Amygdala (tissue), 56 donors: ENCODE results near the gene LRCH1.
A peak's percentile ranks its signal among the peaks of the same experiment; 100 is the strongest.

Source experiments
- DNase-seq, 56 donors: peaks; one replicate each; lab custom pipeline; 2025; lab: John Stamatoyannopoulos, UW

The LRCH1 gene

DNA sequence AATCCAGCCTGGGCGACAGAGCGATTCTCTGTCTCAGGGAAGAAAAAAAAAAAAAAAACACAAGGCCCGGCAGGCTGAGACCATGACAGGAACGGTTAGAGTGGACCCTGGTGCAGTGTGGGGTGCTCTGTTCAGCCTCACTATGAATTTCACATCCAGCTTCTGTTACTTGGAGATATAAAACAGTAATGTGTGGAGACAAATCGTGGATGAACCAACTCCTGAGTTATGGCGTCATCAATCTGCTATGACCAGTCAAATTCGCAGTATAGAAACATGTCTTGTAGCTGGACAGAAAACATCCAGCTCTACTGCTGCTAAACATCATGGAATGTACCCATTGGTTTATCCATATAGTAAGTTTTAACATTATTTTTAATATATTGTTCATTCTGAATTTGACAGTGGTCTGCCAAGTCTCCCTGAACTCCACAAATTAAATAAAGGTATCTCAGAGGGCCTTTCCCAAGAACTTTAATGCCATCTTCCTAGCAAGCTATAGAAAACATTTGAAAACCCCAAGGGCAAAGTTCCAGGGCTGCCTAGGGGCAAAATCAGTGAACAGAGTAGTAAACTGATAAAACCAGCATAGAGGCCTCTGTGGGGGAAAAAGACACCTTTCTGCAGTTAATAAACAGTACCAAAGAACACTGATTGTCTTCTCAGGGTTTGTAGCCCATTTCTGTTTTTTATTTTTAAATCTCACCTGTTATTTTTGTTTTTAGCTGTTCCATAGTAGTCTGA is 75.8 kb downstream of the LRCH1 start:
- DNase-seq, result no peak

DNA sequence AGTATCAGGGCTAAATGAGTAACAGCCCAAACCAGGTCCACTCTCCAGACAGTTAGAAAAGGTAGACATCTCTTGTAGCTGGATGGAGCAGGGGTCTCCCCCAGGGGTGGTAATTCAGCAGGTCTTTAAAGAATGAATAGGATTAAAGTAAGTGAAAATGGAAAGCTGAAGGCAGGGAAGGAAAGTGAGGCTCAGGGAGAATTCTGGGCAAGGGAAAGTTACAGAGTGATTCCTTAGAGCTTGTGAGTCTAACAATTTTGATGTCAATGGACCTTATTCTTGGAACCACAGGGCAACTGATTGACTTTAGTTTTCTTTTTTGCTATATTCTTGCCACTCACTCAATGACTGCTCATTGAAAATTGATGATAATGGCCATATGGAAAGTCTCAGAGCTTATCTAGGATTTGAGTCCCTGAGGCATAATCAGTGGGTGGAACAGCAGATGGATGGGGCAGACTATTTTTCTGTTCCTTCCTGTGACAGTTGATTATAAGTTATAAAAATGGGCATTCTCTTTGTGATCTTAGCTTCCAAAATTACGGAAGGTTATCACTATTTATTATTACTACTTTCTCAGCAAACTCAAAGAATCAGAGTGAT is 76.9 kb downstream of the LRCH1 start:
- no peak for DNase-seq

DNA sequence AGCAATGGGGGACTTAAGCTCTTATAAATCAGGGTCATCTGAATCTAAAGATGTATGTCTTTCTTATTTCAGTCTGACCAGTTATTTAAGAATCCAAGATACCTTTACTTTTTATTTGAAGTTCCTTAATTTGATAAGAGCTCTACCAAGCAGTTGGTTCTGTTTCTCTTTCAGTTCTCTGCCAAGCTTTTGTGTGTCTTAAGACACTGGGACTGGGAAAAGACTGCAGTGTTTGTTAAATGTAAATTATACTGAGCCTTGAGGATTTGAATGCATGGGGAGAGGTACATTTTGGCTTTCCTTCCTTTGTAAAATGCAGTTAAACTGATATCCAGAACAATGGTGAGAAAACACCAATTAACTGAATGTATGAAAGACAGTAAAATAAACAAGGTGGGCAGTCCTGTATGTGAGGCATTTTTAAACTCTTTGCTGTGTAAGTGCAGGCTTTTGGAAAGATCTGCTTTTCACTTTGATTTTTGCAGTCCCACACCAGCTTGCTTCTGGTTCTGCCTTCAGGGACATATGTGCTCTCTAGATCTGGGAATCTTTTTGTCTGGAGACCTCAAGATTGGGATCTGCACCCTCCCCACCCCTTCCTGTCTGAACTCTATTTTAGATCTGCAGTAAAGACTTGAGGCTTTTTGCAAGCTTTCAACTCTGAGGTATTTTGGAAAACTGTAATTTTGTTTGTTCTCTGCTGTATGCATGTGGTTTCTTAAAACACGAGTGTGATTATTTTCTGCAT is 77.6 kb downstream of the LRCH1 start:
- no peak for DNase-seq

DNA sequence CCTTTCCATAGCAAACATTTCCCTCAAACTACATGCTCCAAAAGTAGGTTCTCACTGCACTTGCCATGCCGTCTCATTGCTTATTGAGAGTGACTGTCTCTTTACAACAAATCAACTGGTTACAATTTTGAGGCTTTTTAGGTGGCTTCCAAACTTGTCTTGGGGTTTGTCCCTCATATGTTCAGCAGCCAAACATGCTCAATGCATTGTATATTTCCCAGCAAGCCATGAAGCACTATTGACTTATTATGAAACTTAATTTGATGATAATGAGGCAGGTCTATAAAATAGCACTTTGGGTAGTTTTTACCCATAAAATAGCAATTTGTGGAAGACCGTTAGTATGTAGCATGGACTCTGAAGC is 78.2 kb downstream of the LRCH1 start:
- DNase-seq, result no peak

DNA sequence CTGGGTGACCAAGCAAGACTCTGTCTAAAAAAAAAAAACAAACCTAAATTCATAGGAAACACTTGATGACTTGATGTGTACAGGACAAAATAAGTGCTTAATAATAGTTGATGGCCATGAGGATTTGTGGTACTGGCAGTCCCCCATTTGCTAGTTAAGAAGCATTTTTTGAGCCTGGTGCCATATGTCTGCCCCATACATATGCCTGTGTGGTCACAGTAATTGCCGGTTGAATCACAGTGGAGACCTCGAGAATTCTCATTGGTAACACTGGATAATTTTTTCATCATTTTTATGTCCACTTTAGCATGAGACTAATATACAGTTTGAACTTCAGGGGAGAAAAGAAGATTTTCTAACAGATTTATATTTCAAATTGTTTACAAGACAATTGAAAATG is 79.2 kb downstream of the LRCH1 start:
- DNase-seq, result no peak

DNA sequence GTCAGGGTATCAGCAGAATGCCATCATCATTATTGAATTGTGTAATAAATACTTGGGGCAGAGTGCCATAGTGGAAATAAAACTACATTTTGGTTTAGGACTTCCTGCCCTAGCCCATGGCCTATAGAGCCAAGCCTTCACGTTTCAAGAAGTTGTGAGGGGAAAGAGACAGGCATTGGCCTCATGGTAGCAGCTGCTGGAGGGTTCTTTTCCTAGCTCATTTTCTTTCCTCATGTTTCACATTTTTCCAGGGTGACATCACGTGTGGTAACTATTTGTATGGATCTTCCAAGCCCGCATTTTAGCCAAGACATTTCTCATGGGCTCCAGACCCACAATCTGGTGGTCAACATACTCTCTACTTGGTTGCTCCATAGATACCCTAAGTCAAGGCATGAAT is 80.4 kb downstream of the LRCH1 start:
- no peak for DNase-seq

DNA sequence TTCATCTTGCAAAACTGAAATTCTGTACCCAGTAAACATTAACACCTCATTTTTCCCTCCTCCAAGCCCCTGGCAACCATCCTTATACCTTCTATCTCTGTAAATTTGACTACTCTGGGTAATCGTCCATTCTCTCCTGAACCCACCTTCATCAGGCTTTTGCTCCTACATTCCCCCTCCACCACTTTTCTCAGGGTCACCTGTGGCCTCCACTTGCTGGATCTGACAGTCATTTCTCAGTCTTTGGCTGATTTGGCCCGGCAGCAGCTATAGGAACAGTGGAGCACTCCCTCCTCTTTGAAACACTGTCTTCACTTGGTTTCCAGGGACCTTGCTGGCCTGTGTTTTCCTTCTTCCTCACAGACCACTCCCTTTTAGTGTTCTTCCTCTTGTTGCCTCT is 83.5 kb downstream of the LRCH1 start:
- no peak for DNase-seq

DNA sequence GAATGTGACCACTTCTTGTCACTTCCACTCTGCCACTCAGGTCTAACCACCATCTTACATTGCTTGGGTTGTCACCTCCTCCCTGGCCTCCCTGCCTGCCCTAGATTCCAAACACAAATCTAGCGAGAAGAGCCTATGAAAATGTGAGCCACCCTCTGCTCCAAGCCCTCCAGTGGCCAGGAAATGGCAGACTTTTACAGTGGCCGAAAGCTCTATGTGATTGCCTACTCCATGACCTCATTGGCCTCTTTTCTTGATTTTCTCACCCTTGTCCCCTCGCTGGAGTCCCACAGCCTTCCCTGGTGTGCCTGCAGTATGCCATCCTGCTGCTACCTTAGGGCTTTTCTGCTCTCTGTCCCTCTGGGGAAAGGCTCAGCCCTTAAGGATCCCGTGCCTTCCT is 84.2 kb downstream of the LRCH1 start:
- no peak for DNase-seq

DNA sequence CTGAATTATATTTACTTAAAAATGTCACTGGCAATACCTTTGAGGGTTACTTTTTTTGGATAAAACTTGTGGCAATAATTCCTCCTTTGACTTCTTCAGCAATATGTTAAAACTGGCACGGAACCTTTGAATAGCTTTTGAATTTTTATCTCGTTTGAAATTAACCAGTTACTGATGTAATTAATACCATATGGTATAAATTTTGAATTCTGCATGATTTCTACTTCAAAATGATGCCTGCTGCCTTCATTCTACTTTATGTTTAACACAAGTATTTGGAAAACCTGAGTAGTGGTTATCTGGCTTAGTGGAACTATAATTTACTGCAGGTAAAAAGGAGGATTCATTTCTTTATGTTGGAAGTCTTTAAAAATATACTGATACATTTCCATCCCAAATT is 85.3 kb downstream of the LRCH1 start:
- no peak for DNase-seq

DNA sequence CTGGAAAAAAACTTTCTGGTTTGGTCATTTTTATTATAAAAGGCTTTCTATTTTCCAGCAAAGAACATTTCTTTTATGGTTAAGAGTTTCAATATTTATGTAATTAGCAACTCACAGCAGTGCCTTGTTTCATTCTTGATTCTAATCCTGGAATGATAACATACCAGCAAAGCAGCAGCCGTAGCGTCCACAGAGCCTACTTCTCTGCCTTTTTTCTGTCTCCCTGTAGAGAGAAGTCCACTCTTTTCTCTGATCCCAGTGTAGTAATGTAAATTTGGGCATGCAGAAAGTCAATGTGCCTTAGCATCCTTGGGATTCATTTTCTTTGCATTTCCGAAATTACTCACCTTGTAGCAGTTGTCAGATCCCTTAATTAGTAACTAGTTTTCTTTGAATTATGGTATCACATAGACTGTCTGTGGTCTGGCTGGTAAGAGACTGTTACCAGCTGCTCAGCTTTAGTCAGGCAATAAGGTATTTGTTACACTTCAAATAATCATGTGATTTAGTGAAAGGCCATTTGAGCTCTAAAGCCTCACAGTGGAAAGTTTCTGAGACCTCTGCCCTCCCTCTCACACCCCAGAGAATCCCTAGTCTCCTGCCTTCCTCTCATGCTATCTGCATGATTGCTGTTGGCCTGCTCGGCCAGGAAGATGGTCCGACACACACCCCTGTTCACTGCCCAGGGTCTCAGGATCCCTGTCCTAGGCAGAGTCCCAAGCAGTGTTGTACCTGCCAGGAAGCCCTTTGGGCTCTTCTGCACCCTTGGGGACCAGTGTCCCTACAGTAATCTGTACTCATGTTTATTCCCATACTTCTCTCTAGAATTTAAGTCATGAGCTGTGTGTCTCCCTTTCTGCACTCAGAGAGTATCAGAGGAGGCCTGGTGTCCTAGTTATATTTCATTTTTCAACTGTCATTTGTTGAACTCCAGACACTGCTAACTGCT is 86.3 kb downstream of the LRCH1 start:
- no peak for DNase-seq

DNA sequence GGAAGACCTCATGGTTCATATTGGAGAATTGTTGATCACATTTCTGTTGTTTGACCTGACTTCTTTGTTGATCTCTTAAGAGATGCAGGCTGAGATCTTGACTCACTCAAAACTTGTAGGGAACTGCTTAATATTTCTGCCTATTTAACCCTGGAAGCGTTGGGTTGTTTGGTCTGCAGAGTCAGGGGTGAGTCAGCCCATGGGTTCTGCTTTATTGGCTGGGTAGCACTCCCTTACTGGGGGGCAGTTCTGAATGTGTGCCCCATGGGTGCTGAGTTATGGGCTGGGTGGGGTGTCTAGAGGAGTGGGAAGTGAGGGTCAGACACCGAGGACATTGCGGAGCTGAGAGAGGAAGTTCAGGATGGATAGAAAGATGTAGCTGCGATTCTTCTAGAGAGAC is 87.9 kb downstream of the LRCH1 start:
- DNase-seq, result no peak

DNA sequence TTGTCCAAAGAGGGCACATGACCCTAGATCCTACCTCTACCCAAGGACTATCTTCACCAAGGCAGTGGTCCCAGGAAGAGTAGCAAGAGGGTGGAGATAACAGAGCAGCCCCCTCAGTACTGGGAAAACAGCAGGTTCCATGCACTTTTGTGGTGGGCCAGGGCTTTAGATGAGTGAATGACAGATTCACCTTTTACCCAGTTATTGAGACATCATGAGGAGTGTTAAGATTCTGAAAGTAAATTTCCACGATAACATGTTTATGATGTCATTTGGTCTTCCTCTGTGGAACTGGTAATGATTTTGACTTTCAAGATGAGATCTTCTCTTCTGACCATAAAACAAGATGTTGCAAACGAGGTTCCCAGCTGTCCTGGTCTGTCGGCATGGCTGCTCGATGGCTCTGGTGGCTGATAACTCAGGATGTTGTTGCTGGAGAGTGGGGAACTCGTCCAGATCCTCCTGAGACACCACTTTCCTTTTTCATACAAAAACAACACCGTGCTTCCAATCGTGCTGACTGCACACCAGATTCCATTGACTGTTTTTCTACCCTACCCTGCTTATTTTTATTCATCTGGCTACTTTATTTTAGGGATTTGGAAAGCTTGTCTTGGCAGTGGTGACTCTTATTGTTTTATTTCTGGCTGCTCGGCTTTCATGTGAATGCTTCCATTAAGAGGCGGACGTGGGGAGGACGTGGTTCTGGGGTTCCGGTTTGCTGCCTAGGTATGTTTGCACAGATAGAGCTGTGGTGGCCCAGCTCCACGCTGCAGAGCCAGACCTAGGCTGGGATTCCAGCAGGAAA is 88.5 kb downstream of the LRCH1 start:
- peak in 1 of 56 donors; percentile 9 for DNase-seq

DNA sequence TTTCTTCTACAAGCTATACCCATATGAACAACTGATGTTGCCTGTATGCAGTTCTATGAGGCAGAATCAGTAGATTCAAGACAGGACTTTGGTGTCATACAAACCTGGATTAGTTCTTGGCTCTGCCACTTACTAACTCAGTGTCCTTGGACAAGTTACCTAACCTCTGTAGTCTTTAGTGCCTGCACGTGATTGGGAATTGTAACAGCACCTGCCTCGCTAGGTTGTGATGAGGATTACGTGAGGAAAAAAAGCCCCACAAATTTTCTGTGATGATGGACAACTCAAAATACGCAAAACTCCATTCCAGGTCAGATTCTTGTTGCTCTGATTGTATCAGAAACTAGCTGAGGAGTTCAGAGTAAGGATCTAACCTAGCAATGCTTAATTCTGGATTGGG is 89.3 kb downstream of the LRCH1 start:
- DNase-seq, result no peak

DNA sequence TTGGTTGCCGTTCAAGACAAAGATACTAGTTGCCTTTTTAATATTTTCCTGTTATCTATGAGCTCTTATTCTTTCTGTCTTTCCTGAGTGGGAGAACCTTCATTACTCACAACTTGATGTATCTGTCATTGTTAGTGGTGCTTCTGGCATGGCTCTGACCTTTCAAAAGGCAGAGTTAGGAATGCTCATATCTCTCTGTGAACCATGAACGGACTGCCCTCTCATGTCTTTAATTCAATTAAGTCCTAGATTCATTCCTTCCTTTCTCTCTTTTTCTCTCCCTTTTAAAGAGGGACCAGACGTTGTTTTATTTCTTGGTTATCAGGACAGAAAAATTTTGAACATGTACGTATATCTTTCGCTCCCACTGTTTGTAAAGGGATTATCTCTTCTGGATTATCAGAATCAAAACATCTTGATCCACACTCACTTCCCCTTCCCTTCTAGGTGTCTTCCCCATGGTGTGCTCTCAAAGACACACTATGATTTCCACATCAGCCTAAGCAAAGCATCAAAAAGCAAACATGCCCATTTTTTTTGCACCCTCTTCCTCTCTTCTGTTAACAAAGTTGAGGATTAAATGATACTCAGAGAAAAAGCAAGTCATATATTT is 90.3 kb downstream of the LRCH1 start:
- no peak for DNase-seq

DNA sequence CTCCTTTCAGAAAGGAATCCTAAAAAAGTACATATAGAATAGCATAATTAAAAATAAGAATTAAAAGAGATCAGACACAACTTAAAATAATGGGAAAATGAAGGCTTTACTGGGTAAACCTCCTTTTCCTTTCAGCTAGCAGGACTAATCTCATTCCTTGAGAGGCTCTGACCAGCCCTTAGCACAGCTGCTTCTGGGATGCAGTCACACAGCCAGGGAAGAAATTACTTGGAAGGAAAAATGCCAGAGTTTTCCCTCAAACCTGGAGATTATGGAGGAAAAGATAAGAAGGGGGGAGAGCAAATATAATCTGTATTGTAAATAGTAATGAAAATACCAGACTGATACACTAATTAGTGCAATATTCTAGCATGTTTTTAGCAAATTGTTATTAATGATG is 91.8 kb downstream of the LRCH1 start:
- no peak for DNase-seq

DNA sequence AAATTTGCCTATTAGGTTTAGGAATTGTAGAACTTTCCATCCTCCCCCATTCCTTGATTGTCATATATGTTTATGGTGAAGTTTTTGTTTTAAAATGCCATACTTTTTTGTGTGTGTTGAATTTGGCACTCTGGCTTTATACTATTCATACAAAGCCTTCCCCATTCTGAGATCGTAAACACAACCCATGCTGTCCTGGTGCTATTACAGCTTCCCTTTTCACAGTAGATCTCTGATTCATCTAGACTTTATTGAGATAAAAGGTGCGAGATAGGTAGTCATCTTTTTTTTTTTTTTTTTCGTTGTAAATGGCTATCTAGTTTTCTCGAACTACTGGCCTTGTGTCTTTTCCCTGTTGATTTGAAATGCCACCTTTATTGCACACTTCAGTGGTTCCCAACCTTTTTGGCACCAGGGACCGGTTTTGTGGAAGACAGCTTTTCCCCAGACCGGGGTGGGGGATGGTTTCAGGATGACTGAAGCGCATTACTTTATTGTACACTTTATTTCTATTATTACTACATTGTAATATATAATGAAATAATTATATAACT is 94.6 kb downstream of the LRCH1 start:
- no peak for DNase-seq

DNA sequence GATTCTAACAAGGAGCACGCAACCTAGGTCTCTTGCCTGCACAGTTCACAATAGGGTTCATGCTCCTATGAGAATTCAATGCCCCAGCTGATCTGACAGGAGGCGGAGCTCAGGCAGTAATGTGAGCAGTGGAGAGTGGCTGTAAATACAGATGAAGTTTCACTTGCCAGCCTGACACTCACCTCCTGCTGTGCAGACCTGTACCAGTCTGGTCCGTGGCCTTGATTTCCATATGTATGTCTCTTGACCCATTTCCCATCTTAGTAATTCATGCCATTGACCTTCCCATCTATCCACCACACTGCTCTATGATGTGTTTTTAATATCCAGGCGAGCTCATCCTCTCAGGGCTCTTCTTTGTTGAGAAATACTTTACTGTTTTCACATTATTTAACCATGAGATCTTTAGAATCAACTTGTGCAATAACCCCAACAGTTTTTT is 95.2 kb downstream of the LRCH1 start:
- DNase-seq, result no peak

DNA sequence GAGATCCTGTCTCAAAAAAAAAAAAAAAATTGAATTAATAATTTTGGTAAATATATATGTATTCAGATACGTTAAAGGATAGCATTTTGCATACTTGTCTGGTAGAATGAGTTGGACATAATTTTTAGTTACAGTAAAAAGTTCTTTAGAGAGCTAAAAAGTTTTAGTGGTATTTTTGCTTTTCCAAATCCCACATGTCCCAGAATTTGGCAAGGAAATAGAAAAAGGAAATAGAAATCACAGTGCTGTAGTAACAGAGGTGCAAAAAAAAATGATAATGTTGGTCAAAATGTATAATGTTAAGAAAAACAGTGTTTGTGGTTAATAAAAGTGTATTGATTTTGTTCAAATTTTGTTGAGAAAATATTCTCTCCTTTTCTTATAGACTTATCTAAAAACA is 96.8 kb downstream of the LRCH1 start:
- no peak for DNase-seq

DNA sequence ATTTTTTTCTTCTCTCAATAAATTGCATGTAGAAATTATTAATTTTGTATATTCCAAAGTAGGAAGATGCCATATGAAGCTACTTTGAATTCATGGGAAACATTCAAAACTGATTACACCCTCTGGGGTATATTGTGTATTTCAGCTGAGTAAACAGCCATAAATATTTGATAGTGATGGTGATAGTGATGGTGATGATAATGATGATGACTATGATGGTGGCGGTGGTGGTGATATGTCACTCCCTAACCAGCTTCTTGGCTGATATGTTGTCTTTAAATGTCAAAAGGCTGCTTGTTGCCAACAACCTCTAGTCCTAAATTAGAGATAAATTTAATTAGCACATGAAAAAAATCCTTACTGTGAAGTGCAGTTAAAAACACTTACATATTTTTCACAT is 102.0 kb downstream of the LRCH1 start:
- DNase-seq, result no peak
